H1 (cell line): ENCODE measurements around the gene PAX4. TPM values are rescaled to one million over a fixed set of nuclear protein-coding genes. Genes with fewer than 3 reads are reported as not detected.

Experiments
- CTCF ChIA-PET: fragments of 300-600 bp; sonication (Branson Sonifier 250); formaldehyde crosslinking; loops from one replicate; lab custom pipeline; 2021; ENCODE audit not compliant: partially characterized antibody; lab: Charles Lee
- POLR2A ChIA-PET: fragments of 300-600 bp; sonication (Branson Sonifier 250); formaldehyde crosslinking; loops from one replicate; lab custom pipeline; 2021; ENCODE audit warnings: inconsistent platforms; ENCODE audit not compliant: partially characterized antibody; lab: Charles Lee
- DNase-seq, 2 experiments: peaks; one replicate each; pipeline versions ENCODE4 v3.0.0 to v3.0.0-alpha.2; 2010 to 2022; ENCODE audit warnings: low spot score in 2 of 2, low read depth in 1 of 2, mixed read lengths in 1 of 2
- FAIRE-seq: peaks from 2 replicates; lab custom pipeline; 2011; peaks lifted over from hg19 to GRCh38; lab: Jason Lieb, UNC
- H2AFZ ChIP-seq: 2 replicates; pipeline ENCODE4 v1.8.1; 2012; ENCODE audit warnings: low read length, inconsistent platforms
- H2AK5ac ChIP-seq: 2 replicates; pipeline ENCODE4 v1.6.1; 2013; ENCODE audit warnings: low read depth, low read length
- H2BK120ac ChIP-seq: replicated peaks from 2 replicates; pipeline ENCODE3; 2013; ENCODE audit warnings: low read depth, low read length, inconsistent platforms
- H2BK12ac ChIP-seq: 2 replicates; pipeline ENCODE4 v1.6.1; 2013; ENCODE audit warnings: low read depth, low read length
- H2BK15ac ChIP-seq: 2 replicates; pipeline ENCODE4 v1.6.1; 2013; ENCODE audit warnings: low read length
- H2BK20ac ChIP-seq: 2 replicates; pipeline ENCODE4 v1.6.1; 2013; ENCODE audit warnings: low read length
- H2BK5ac ChIP-seq: 2 replicates; pipeline ENCODE4 v1.6.1; 2013; ENCODE audit warnings: low read depth, low read length
- H3K14ac ChIP-seq: 2 replicates; pipeline ENCODE4 v1.6.1; 2013; ENCODE audit warnings: inconsistent platforms; ENCODE audit not compliant: insufficient read length
- H3K18ac ChIP-seq: 2 replicates; pipeline ENCODE4 v1.6.1; 2013; ENCODE audit warnings: low read length; ENCODE audit errors: extremely low read depth
- H3K23ac ChIP-seq: 2 replicates; pipeline ENCODE4 v1.6.1; 2013; ENCODE audit warnings: inconsistent platforms; ENCODE audit not compliant: insufficient read length
- H3K23me2 ChIP-seq: 2 replicates; pipeline ENCODE4 v1.6.1; 2013; ENCODE audit warnings: low read depth, low read length
- H3K27ac ChIP-seq: 2 replicates; pipeline ENCODE4 v1.6.1; 2011; ENCODE audit warnings: low read depth, low read length, inconsistent platforms
- H3K27me3 ChIP-seq, 4 experiments: replicated peaks in 1 of 4; 1 replicate in 1 of 4; 2 replicates in 3 of 4; pipeline versions ENCODE4 v1.6.1 to v1.8.1; 2011 to 2013; ENCODE audit warnings: low read length in 3 of 4, mild to moderate bottlenecking in 3 of 4, inconsistent platforms in 2 of 4, mixed read lengths in 2 of 4, moderate library complexity in 1 of 4; ENCODE audit not compliant: control insufficient read depth in 3 of 4, insufficient read depth in 3 of 4; ENCODE audit errors: extremely low read depth in 1 of 4
- H3K36me3 ChIP-seq, 4 experiments: 2 replicates each; pipeline versions ENCODE4 v1.6.1 to v1.8.1; 2011 to 2013; ENCODE audit warnings: mild to moderate bottlenecking in 4 of 4, low read length in 3 of 4, moderate library complexity in 2 of 4, control low read depth in 1 of 4, inconsistent platforms in 1 of 4; ENCODE audit not compliant: insufficient read depth in 4 of 4, control insufficient read depth in 2 of 4
- H3K4ac ChIP-seq: replicated peaks from 2 replicates; pipeline ENCODE3; 2013; ENCODE audit warnings: low read length, low read depth, mixed read lengths, inconsistent platforms; ENCODE audit not compliant: insufficient read length
- H3K4me1 ChIP-seq, 4 experiments: replicated peaks in 1 of 4; 1 replicate in 1 of 4; 2 replicates in 3 of 4; pipeline versions ENCODE4 v1.6.1 to v1.8.1; 2011 to 2013; ENCODE audit warnings: low read length in 3 of 4, inconsistent platforms in 2 of 4, mixed read lengths in 1 of 4; ENCODE audit not compliant: insufficient read depth in 4 of 4, control insufficient read depth in 3 of 4
- H3K4me2 ChIP-seq, 2 experiments: 2 replicates each; pipeline versions ENCODE4 v1.6.1 to v1.8.1; 2011 to 2013; ENCODE audit warnings: low read depth in 2 of 2, low read length in 2 of 2, control low read depth in 1 of 2, inconsistent platforms in 1 of 2, mild to moderate bottlenecking in 1 of 2; ENCODE audit not compliant: insufficient read depth in 1 of 2
- H3K4me3 ChIP-seq, 4 experiments: fragments of 200-600, 300-600 bp in 1 of 4; sonication (generic), shearing (Covaris generic), sonication (Bioruptor Twin) in 1 of 4; 2 replicates each; pipeline versions ENCODE4 v1.5.1 to v1.8.1; 2011 to 2016; ENCODE audit warnings: low read length in 4 of 4, low read depth in 3 of 4, control low read depth in 2 of 4, inconsistent platforms in 2 of 4, mild to moderate bottlenecking in 2 of 4, mixed read lengths in 1 of 4, moderate library complexity in 1 of 4; ENCODE audit not compliant: insufficient read depth in 2 of 4; ENCODE audit errors: extremely low read depth in 1 of 4
- H3K56ac ChIP-seq: replicated peaks from 2 replicates; pipeline ENCODE3; 2013; ENCODE audit warnings: low read depth, mild to moderate bottlenecking, mixed read lengths, low read length, inconsistent platforms; ENCODE audit not compliant: insufficient read length
- H3K79me1 ChIP-seq: 2 replicates; pipeline ENCODE4 v1.6.1; 2013; ENCODE audit warnings: low read depth, low read length, control low read depth
- H3K79me2 ChIP-seq, 2 experiments: 2 replicates each; pipeline versions ENCODE4 v1.6.1 to v1.8.1; 2012 to 2013; ENCODE audit warnings: low read length in 2 of 2, mild to moderate bottlenecking in 2 of 2, inconsistent platforms in 1 of 2; ENCODE audit not compliant: insufficient read depth in 2 of 2, control insufficient read depth in 1 of 2
- H3K9ac ChIP-seq, 4 experiments: replicated peaks in 1 of 4; 1 replicate in 1 of 4; 2 replicates in 3 of 4; pipeline versions ENCODE4 v1.6.1 to v1.8.1; 2011 to 2013; ENCODE audit warnings: low read depth in 3 of 4, low read length in 3 of 4, control low read depth in 2 of 4, mild to moderate bottlenecking in 2 of 4, moderate library complexity in 2 of 4, inconsistent platforms in 1 of 4; ENCODE audit errors: extremely low read depth in 1 of 4
- H3K9me3 ChIP-seq, 2 experiments: 2 replicates each; pipeline versions ENCODE4 v1.6.1 to v1.8.1; 2012 to 2013; ENCODE audit warnings: mild to moderate bottlenecking in 2 of 2, moderate library complexity in 2 of 2, control low read depth in 1 of 2, inconsistent platforms in 1 of 2, low read depth in 1 of 2, low read length in 1 of 2, mixed read lengths in 1 of 2; ENCODE audit not compliant: insufficient read depth in 2 of 2
- H4K20me1 ChIP-seq, 2 experiments: replicated peaks in 1 of 2; 2 replicates each; pipeline versions ENCODE3 to v1.8.1; 2011 to 2013; ENCODE audit warnings: inconsistent platforms in 2 of 2, low read length in 2 of 2, mild to moderate bottlenecking in 1 of 2; ENCODE audit not compliant: insufficient read depth in 2 of 2, control insufficient read depth in 1 of 2
- H4K5ac ChIP-seq: 2 replicates; pipeline ENCODE4 v1.6.1; 2013; ENCODE audit warnings: low read length, low read depth, mixed read lengths, inconsistent platforms; ENCODE audit not compliant: insufficient read length
- H4K8ac ChIP-seq: 2 replicates; pipeline ENCODE4 v1.8.0; 2013; ENCODE audit warnings: mild to moderate bottlenecking, moderate library complexity, low read length, inconsistent platforms; ENCODE audit not compliant: insufficient read depth; ENCODE audit errors: extremely low read depth
- H4K91ac ChIP-seq: replicated peaks from 2 replicates; pipeline ENCODE3; 2013; ENCODE audit warnings: low read length, mixed read lengths, inconsistent platforms; ENCODE audit not compliant: insufficient read length
- ASH2L ChIP-seq: fragments of 200-600, 300-600 bp; sonication (generic); IDR thresholded peaks from one replicate; pipeline ENCODE4 v1.7.1; 2017; ENCODE audit warnings: low read length
- BCL11A ChIP-seq, 2 experiments: IDR thresholded peaks; one replicate each; pipeline ENCODE4 v1.6.1; 2011; ENCODE audit warnings: low read depth in 2 of 2, low read length in 2 of 2, mild to moderate bottlenecking in 2 of 2
- BRCA1 ChIP-seq: IDR thresholded peaks from 2 replicates; pipeline ENCODE4 v1.6.1; 2012; ENCODE audit warnings: low read depth, low read length, improper control_type of control experiment
- EP300 ChIP-seq, 2 experiments: IDR thresholded peaks; 1 replicate in 1 of 2; 2 replicates in 1 of 2; pipeline ENCODE4 v1.6.1; 2011 to 2012; ENCODE audit warnings: low read depth in 2 of 2, low read length in 2 of 2, mild to moderate bottlenecking in 2 of 2, borderline replicate concordance in 1 of 2, inconsistent platforms in 1 of 2, moderate library complexity in 1 of 2
- JUN ChIP-seq: IDR thresholded peaks from 2 replicates; pipeline ENCODE4 v1.6.1; 2011; ENCODE audit warnings: low read depth, mild to moderate bottlenecking, improper control_type of control experiment, low read length
- POLR2AphosphoS5 ChIP-seq: IDR thresholded peaks from 2 replicates; pipeline ENCODE4 v1.6.1; 2011; ENCODE audit warnings: low read depth, low read length
- SIRT6 ChIP-seq: IDR thresholded peaks from one replicate; pipeline ENCODE4 v1.7.1; 2012; ENCODE audit warnings: low read length, inconsistent platforms
- TAF1 ChIP-seq: IDR thresholded peaks from 2 replicates; pipeline ENCODE4 v1.6.1; 2011; ENCODE audit warnings: mild to moderate bottlenecking, low read depth, low read length
- TEAD4 ChIP-seq: IDR thresholded peaks from 2 replicates; pipeline ENCODE4 v1.6.1; 2012; ENCODE audit warnings: low read depth, low read length, inconsistent platforms, mixed read lengths
- WGBS, 2 experiments: shearing (Covaris generic) in 1 of 2; methylation state at CpG; one replicate each; pipeline versions ENCODE4 v1.1.6 to v1.1.7; 2013 to 2015; ENCODE audit warnings: low lambda C conversion rate in 2 of 2, mixed read lengths in 2 of 2, inconsistent platforms in 1 of 2, low coverage in 1 of 2, missing lambda C conversion rate in 1 of 2; ENCODE audit not compliant: insufficient replicate concordance in 2 of 2, insufficient coverage in 1 of 2, insufficient read length in 1 of 2; ENCODE audit errors: extremely low coverage in 1 of 2, missing lambda C conversion rate in 1 of 2; 5-methylcytosine and 5-hydroxymethylcytosine counted together
- polyA plus RNA-seq, 7 experiments: library from polyadenylated mRNA; depleted of rRNA in 3 of 7; stranded (reverse) in 5 of 7; unstranded in 2 of 7; fragments of >200 nt in 5 of 7; fragments of 200-250 nt in 2 of 7; gene quantifications; 1 replicate in 5 of 7; 2 replicates in 1 of 7; 4 replicates in 1 of 7; pipeline versions ENCODE4 v1.2.1 to v1.2.3, GENCODE V29; 2011 to 2013; ENCODE audit warnings: missing spikeins in 2 of 7, mixed read lengths in 2 of 7
- total RNA-seq: library from RNA; stranded (reverse); fragmentation: NEBNext Ultra II Directional; extraction: Animal tissue kit (Norgen Biotek cat#: 25700); gene quantifications from 2 replicates; pipeline ENCODE4 v1.2.1, GENCODE V29; 2021
- TF ChIP-seq, protein P1 (sequence below): IDR thresholded peaks from 2 replicates; pipeline ENCODE4 v1.6.1; 2012; ENCODE audit warnings: low read length, inconsistent platforms
- TF ChIP-seq, protein P2 (sequence below): IDR thresholded peaks from 2 replicates; pipeline ENCODE4 v1.6.1; 2012; ENCODE audit warnings: inconsistent platforms

The PAX4 gene
- total and polyA plus RNA-seq, 2 of the 8 experiments (the other 6 are each of a cell fraction or from before 2014, with no cell fraction given), result 0.20 TPM; not detected in 1

DNA sequence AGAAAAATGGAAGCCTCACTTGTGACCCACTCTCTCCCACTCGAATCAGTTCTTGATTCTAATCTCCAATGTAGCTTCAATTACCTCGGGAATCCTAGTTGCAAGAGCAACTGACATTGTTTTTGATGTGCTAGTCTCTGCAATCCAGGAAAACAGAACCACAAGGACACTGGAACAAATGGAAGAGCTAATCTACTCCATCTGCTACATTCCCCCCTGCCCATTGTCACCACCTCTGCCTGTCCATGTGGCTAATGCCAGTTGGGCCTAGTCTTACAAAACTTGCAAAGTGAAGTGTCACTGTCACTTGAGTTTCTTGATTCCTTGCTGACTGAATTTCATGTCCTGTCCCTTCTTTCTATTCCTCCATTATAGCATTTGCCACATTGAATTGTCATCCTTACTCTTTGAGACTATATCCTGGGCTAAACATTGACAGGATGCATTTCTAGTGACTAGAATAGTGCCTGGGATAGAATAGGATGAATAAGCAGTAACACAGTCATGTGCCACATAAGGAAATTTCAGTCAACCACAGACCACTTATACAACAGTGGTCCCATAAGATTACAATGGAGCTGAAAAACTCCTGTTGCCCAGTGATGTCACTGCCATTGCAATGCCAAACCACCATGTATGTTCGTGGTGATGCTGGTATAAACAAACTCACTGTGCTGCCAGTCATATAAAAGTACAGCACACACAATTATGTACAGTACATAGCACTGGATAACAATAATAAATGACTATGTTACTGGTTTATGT is 46.0 kb downstream of the PAX4 start:
- H4K5ac ChIP-seq, result no peak overlapping the region
- CTCF ChIA-PET, result interaction anchor here (0.6 to 2.0 kb wide), 3 partner anchors 9 to 67 kb away, joined by 3 to 5 read pairs (median 5); no protein-coding TSS in a partner anchor
- no peaks in the 10 kb centered on the region for H3K23me2 ChIP-seq
- no peak overlapping the region for H4K91ac ChIP-seq
- H2BK20ac ChIP-seq, result no peak overlapping the region
- H3K36me3 ChIP-seq, result no peaks in the 10 kb centered on the region
- no peak overlapping the region for H4K8ac ChIP-seq
- H4K20me1 ChIP-seq, result peaks cover 0 to 1% of the 10 kb centered on the region in 2 experiments
- FAIRE-seq (no peak), DNase-seq (no peak)
- no peak overlapping the region for H3K9ac ChIP-seq
- no peak overlapping the region for H2BK5ac ChIP-seq
- H2BK15ac ChIP-seq, result no peak overlapping the region
- H3K56ac ChIP-seq, result no peak overlapping the region
- H3K9me3 ChIP-seq, result no peaks in the 10 kb centered on the region
- no peak overlapping the region for H2AK5ac ChIP-seq
- H3K79me1 ChIP-seq, result no peaks in the 10 kb centered on the region
- no peak overlapping the region for H2BK120ac ChIP-seq
- no peak overlapping the region for H3K4me2 ChIP-seq
- no peaks in the 10 kb centered on the region for H3K4me1 ChIP-seq
- H3K23ac ChIP-seq, result no peak overlapping the region
- WGBS, 2 experiments, result 86% methylated on average over 3 of the region's 3 CpGs; no CpG with 5 or more reads in 1 of the 2 experiments
- no peak overlapping the region for H3K27ac ChIP-seq
- H3K4me3 ChIP-seq, result no peak overlapping the region
- no peak overlapping the region for H3K4ac ChIP-seq
- H3K27me3 ChIP-seq, result no peaks in the 10 kb centered on the region
- H3K14ac ChIP-seq, result no peak overlapping the region
- H3K18ac ChIP-seq, result no peak overlapping the region
- no peaks in the 10 kb centered on the region for H3K79me2 ChIP-seq
- POLR2A ChIA-PET, result no interaction called here
- no peak overlapping the region for H2AFZ ChIP-seq
- H2BK12ac ChIP-seq, result no peak overlapping the region
- TF ChIP-seq, protein P1, sequence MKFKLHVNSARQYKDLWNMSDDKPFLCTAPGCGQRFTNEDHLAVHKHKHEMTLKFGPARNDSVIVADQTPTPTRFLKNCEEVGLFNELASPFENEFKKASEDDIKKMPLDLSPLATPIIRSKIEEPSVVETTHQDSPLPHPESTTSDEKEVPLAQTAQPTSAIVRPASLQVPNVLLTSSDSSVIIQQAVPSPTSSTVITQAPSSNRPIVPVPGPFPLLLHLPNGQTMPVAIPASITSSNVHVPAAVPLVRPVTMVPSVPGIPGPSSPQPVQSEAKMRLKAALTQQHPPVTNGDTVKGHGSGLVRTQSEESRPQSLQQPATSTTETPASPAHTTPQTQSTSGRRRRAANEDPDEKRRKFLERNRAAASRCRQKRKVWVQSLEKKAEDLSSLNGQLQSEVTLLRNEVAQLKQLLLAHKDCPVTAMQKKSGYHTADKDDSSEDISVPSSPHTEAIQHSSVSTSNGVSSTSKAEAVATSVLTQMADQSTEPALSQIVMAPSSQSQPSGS, result no peak
- TF ChIP-seq TEAD4, result no peak
- TF ChIP-seq BRCA1, result no peak
- no peak for TF ChIP-seq TAF1
- no peak for TF ChIP-seq BCL11A (IDR thresholded peaks at IDR 0.05; ENCODE audit: low read depth in 2 of 2, low read length in 2 of 2)
- TF ChIP-seq POLR2AphosphoS5, result no peak
- no peak for TF ChIP-seq JUN
- no peak for TF ChIP-seq SIRT6
- TF ChIP-seq, protein P2, sequence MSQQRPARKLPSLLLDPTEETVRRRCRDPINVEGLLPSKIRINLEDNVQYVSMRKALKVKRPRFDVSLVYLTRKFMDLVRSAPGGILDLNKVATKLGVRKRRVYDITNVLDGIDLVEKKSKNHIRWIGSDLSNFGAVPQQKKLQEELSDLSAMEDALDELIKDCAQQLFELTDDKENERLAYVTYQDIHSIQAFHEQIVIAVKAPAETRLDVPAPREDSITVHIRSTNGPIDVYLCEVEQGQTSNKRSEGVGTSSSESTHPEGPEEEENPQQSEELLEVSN, result no peak
- no peak for TF ChIP-seq EP300 (IDR thresholded peaks at IDR 0.05; ENCODE audit: borderline replicate concordance in 1 of 2, low read depth in 2 of 2, low read length in 2 of 2)
- TF ChIP-seq ASH2L, result no peak
